Measurements from ENCODE around the gene SMCO4. TPM values are rescaled to one million over a fixed set of nuclear protein-coding genes. Genes with fewer than 3 reads are reported as not detected.

Gene SMCO4
- total RNA-seq, 1 experiment from 2014 or later: 9.3 TPM

DNA sequence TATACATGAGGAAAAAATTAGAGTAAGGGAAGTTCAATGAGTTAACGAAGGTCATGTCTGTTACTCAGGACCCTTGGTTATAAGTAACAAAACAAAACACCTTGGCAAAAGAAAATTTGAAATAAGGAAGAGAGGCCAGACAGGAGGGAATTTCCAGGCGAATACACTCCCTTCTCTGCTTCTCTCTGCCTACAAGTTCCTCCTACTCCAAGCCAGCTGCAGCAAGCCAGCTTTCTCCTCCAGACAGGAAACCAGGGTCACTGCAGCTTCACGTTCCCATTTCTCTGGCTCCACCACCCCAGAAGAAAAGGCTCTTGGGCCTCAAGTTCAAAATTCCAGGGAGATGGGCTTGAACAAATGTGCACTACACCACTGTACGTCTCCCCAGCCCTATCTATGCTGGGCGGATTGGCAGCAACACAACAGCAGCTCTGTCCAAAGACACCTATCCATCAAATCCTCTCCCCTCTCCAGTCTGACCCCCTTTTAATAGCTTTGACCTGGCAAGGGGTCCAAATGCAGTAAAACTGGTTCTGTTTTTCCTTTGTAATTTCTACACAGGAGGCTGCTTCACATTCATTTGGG lies 27.7 kb downstream of the SMCO4 start:
- Histone ChIP-seq H3K9me3 (ENCODE audit: low read depth, low read length, poor library complexity, severe bottlenecking) (no peaks in the 10 kb centered on the region), H3K4me1 (ENCODE audit: insufficient read depth, low read length, poor library complexity, severe bottlenecking) (no peaks in the 10 kb centered on the region), H3K27ac (ENCODE audit: low read depth, low read length, poor library complexity, severe bottlenecking) (no peak overlapping the region), H3K36me3 (ENCODE audit: insufficient read depth, low read length, poor library complexity, severe bottlenecking) (no peaks in the 10 kb centered on the region), H3K4me3 (ENCODE audit: low read depth, low read length, poor library complexity, severe bottlenecking) (no peak overlapping the region), H3K27me3 (replicated peaks; ENCODE audit: insufficient read depth, low read depth, low read length, poor library complexity) (no peaks in the 10 kb centered on the region)
- ChIA-PET CTCF (no interaction called here), POLR2A (ENCODE audit: low non-redundant PET) (no interaction called here)
- no TSS peak for BruUV-seq (replicated peaks)
- TF ChIP-seq EZH2 (IDR thresholded peaks at IDR 0.05; ENCODE audit: borderline replicate concordance, low read depth, low read length, poor library complexity, severe bottlenecking) (no peak), CTCF (conservative IDR thresholded peaks at IDR 0.05; ENCODE audit: low read depth, low read length) (no peak)
- DNase-seq (ENCODE audit: low spot score): no peak
- intact Hi-C loops (cut with micrococcal nuclease; ENCODE audit: unreplicated experiment): no loop called here

DNA sequence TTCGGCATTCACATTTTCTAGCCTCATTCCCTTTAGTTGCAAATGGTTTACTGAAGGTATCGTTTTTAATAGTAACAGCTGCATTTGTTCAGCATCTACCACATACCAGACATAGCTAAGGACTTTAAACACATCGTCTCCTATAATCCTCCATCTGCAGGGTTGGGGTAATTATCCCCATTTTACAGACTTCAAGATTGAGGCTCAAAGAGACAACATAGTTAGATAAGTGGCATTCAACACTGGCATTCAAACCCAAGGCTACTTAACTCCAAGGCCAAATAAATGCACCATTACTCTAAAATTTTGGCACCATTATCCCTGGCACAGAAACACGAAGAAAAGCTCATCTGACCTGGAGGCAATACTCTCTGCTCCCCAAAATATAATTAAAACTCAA lies 28.5 kb downstream of the SMCO4 start:
- BruUV-seq (replicated peaks): no TSS peak
- H3K4me3 ChIP-seq (ENCODE audit: low read depth, low read length, poor library complexity, severe bottlenecking): no peak overlapping the region
- H3K27me3 ChIP-seq (replicated peaks; ENCODE audit: insufficient read depth, low read depth, low read length, poor library complexity): no peaks in the 10 kb centered on the region
- no peaks in the 10 kb centered on the region for H3K9me3 ChIP-seq (ENCODE audit: low read depth, low read length, poor library complexity, severe bottlenecking)
- DNase-seq (ENCODE audit: low spot score): no peak
- TF ChIP-seq CTCF (conservative IDR thresholded peaks at IDR 0.05; ENCODE audit: low read depth, low read length): no peak
- TF ChIP-seq EZH2 (IDR thresholded peaks at IDR 0.05; ENCODE audit: borderline replicate concordance, low read depth, low read length, poor library complexity, severe bottlenecking): no peak
- intact Hi-C loops (cut with micrococcal nuclease; ENCODE audit: unreplicated experiment): no loop called here
- H3K27ac ChIP-seq (ENCODE audit: low read depth, low read length, poor library complexity, severe bottlenecking): no peak overlapping the region
- no peaks in the 10 kb centered on the region for H3K4me1 ChIP-seq (ENCODE audit: insufficient read depth, low read length, poor library complexity, severe bottlenecking)
- no peaks in the 10 kb centered on the region for H3K36me3 ChIP-seq (ENCODE audit: insufficient read depth, low read length, poor library complexity, severe bottlenecking)
- ChIA-PET CTCF (no interaction called here), POLR2A (ENCODE audit: low non-redundant PET) (interaction anchor here (0.7 kb wide), 1 partner anchor 13 kb away, joined by 10 read pairs; no protein-coding TSS in a partner anchor)

DNA sequence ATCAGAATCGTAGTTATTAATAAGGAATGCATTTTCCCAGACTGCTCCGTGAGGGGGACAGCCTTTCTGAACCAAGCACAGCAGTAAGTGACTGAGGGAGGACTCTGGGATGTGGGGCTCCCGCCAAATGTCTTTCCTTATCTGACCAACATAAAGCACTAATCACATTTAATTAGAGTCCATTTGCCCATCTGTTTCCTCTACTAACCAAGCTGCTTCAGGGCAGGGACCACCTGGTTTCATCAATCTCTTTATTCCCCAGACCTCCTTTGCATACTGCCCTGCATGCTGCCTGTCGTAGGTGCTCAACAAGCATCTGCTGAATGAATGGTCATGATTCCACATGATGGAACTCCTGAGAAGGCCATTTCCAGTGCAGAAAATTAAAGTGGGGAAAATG lies 29.4 kb downstream of the SMCO4 start:
- Histone ChIP-seq H3K36me3 (ENCODE audit: insufficient read depth, low read length, poor library complexity, severe bottlenecking) (no peaks in the 10 kb centered on the region), H3K9me3 (ENCODE audit: low read depth, low read length, poor library complexity, severe bottlenecking) (no peaks in the 10 kb centered on the region), H3K4me1 (ENCODE audit: insufficient read depth, low read length, poor library complexity, severe bottlenecking) (no peaks in the 10 kb centered on the region), H3K27ac (ENCODE audit: low read depth, low read length, poor library complexity, severe bottlenecking) (no peak overlapping the region), H3K4me3 (ENCODE audit: low read depth, low read length, poor library complexity, severe bottlenecking) (no peak overlapping the region), H3K27me3 (replicated peaks; ENCODE audit: insufficient read depth, low read depth, low read length, poor library complexity) (no peaks in the 10 kb centered on the region)
- no peak for DNase-seq (ENCODE audit: low spot score)
- ChIA-PET POLR2A (ENCODE audit: low non-redundant PET) (no interaction called here), CTCF (no interaction called here)
- BruUV-seq (replicated peaks): no TSS peak
- TF ChIP-seq EZH2 (IDR thresholded peaks at IDR 0.05; ENCODE audit: borderline replicate concordance, low read depth, low read length, poor library complexity, severe bottlenecking) (no peak), CTCF (conservative IDR thresholded peaks at IDR 0.05; ENCODE audit: low read depth, low read length) (no peak)
- intact Hi-C loops (cut with micrococcal nuclease; ENCODE audit: unreplicated experiment): no loop called here
